Measurements from ENCODE around the gene SLITRK2.

Gene SLITRK2

DNA sequence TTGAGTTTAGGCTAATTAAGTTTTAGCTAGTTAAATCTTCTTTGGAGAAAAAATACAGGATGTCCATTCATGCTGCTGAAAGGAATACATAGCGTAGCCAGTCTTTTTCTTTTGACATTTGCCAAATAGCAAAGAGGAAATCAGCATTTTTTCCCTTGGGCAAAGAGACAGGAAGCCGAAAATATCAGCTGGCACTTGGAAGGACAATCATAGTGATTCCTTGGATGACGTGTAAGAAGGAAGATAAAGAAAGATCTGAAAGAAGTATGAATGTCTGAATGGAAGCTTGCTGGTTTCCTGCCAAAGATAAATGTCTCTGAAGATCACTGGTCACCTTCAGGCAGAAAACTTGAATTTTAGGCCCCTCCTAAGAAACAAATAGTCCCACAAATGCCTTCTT is 44.2 kb downstream of the SLITRK2 start:
- DNase-seq: no peak

DNA sequence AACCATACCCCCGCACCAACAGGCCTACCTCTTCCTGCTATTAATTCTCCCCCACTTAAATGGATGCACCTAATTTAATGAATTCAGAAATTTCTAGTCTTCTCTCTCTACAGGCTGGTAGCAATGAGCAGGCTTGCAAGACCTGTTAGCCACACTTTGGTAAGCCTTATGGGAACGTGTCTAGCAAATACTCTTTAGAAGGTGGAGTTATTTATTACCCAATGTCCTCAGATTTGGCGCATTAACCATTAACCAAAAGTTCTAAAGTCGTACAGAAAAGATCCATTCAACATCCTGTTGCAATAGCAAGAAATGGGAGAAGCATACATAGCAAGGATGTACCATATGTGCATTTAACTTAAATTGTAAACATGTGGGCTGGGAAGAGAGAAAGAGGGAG is 47.5 kb downstream of the SLITRK2 start:
- DNase-seq: no peak

Data from midbrain (tissue), 1 donor.